ENCODE measurements around the gene HSPA6.
"Not testable (repeated sequence)": the region's sequence is repeated elsewhere in the genome, so short reads cannot be mapped to it uniquely, and the experiment has no call there.

DNA sequence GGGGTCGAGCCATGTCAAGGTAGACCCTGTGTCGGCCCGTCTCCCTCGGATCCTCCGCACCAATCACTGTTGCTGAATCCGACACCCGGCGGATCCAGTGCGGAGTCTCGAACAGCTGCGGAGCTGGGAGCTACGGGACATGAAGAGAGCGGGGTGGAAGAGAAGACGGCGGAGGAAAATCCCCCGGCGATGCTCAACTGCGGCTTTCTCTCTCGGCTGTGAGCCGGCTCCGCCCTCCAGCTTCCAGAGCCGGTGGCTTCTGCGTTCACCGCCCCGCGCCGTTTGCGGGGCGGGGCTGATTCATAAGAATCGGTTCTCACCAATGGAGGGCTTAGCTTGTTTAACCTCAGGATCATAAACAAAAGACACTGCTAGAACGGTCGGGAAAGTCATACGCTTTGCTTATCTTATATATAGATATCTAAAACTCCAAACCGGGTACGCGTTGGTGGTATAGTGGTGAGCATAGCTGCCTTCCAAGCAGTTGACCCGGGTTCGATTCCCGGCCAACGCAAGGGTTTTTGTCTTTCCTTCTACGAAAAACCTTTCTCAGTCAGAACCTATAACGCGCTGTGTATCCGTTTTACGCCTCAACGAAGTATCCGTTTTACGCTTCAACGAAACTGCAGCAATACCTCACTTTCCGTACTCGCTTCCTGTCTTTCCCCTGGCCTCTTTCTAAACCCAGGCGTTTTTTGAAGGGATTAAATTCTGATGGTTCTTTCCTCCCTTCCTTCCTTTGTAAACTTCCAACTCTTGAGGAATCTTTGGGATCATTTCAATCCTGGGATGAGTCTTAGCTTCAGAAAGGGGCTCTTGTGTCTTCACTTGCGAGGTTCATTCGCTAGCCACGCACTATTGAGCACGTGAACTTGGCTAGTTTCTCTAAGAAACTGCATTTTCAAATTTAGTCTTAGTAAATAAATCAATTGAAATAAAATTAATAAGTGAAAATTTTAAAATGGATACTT lies 6.6 kb downstream of the HSPA6 start:
- TF ChIP-seq, protein P1, sequence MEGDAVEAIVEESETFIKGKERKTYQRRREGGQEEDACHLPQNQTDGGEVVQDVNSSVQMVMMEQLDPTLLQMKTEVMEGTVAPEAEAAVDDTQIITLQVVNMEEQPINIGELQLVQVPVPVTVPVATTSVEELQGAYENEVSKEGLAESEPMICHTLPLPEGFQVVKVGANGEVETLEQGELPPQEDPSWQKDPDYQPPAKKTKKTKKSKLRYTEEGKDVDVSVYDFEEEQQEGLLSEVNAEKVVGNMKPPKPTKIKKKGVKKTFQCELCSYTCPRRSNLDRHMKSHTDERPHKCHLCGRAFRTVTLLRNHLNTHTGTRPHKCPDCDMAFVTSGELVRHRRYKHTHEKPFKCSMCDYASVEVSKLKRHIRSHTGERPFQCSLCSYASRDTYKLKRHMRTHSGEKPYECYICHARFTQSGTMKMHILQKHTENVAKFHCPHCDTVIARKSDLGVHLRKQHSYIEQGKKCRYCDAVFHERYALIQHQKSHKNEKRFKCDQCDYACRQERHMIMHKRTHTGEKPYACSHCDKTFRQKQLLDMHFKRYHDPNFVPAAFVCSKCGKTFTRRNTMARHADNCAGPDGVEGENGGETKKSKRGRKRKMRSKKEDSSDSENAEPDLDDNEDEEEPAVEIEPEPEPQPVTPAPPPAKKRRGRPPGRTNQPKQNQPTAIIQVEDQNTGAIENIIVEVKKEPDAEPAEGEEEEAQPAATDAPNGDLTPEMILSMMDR (IDR thresholded peaks at IDR 0.05; ENCODE audit: insufficient read depth, low read length, poor library complexity, severe bottlenecking) = not testable (repeated sequence)
- TF ChIP-seq EZH2phosphoT487 (conservative IDR thresholded peaks at IDR 0.05; ENCODE audit: low read length) = not testable (repeated sequence)

Measured in SU-DHL-6 (cell line).